T47D (cell line): ENCODE measurements around the gene CYP4F3.

Experiments used
- DNase-seq, 2 experiments: peaks; one replicate each; pipeline versions ENCODE4 v3.0.0 to v3.0.0-alpha.2; 2011 to 2012; ENCODE audit warnings: low read depth in 1 of 2, low spot score in 1 of 2
- JUND ChIP-seq: IDR thresholded peaks from 2 replicates; pipeline ENCODE4 v1.6.1; 2012; ENCODE audit warnings: low read depth
- in situ Hi-C: cut with HindIII; loops from 2 replicates; pipeline ENCODE4 v1.10.0; 2016; ENCODE audit warnings: low sequenced_read_pairs, low pct_unique_long_range_greater_than_20kb

Gene CYP4F3

GRCh38 chr19:15680478-15681322 is 40.0 kb downstream of the CYP4F3 start:
- in situ Hi-C loops = no loop called here
- TF ChIP-seq JUND = no peak
- no peak for DNase-seq

DNA sequence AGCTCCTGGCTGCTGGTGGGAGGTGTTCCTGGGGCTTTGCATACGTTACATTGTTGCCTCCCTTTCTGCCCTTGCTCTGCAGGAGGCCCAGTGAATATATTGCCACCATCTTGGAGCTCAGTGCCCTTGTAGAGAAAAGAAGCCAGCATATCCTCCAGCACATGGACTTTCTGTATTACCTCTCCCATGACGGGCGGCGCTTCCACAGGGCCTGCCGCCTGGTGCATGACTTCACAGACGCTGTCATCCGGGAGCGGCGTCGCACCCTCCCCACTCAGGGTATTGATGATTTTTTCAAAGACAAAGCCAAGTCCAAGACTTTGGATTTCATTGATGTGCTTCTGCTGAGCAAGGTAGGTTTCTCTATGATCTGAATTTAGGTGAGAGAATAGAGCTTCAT is 42.7 kb downstream of the CYP4F3 start:
- in situ Hi-C loops = no loop called here
- no peak for TF ChIP-seq JUND
- DNase-seq = no peak

GRCh38 chr19:15684828-15685227 is 44.1 kb downstream of the CYP4F3 start:
- TF ChIP-seq JUND = no peak
- DNase-seq = peak in 1 of 2 experiments; percentile 66
- in situ Hi-C loops = no loop called here

DNA sequence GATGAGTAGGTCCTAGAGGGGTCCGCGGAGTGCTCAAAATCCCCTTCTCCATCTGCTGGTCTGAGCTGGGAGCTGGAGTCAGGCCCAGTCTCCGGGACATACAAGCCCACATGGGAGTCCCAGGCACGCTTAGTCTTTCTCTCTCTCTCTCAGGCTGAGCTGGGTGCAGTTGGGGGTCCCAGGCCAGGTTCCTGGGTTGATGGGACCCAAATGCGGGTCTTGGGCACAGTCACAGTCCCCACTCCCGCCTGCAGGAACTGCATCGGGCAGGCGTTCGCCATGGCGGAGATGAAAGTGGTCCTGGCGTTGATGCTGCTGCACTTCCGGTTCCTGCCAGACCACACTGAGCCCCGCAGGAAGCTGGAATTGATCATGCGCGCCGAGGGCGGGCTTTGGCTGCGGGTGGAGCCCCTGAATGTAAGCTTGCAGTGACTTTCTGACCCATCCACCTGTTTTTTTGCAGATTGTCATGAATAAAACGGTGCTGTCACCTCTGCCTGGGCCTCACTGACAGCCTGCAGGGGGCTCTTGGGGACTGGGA is 56.0 kb downstream of the CYP4F3 start:
- DNase-seq = no peak
- no peak for TF ChIP-seq JUND

DNA sequence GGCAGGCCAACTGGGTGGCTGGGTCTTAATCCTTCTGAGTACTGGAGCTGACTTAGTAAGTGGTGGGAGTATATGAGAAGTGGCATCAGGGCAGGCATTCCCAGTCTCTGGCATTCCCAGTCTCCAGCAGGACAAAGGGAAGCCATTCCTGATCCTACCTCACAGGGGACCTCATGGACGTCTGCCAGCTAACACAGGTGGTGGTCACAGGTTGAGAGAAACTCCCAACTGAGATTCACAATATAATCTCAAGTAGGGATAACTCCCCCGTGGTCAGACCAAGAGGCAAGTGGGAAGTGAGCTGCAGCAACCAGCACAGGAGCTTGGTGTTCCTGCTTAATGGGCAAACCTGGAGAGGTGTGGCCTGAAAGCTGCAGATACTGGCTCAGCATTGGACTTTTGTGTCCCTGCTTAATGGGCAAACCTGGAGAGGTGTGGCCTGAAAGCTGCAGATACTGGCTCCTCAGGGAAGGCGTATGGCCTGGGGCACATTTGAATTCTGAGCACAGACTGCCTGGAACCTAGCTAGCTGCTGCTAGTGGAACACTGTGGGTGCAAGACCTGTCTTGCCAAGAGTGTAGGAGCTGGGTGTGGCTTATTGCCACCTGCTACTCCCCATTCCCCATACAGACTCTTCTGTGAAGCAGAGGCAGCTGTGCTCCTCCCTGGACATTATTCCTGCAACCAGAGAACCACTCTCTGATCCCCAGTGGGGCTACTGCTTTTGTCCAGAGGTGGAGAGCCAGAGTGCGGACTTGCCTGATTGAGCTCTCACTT is 61.2 kb downstream of the CYP4F3 start:
- in situ Hi-C loops = no loop called here
- no peak for DNase-seq

More for the DNA sequence above, 56.0 kb downstream of the CYP4F3 start:
- in situ Hi-C loops = no loop called here

DNA sequence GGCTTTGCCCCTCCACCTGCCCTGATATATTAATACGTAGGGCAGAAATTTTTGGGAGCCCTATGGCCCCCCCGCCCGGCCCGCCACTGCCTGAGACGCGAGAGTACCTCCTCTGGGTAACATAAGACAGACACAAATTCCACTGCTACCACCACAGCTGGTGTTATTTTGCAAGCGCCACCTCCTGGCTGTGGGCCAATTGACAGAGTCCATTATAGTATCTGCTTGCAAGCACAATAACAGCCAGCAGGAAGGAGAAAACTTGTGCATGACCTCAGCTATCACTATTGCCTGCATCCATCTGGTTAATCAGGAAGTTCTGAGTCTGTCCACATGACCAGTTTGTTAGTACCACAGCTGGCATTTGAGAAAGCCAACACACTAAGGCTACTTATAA is 61.8 kb downstream of the CYP4F3 start:
- peak in 1 of 2 experiments; percentile 51 for DNase-seq
- in situ Hi-C loops = no loop called here
- no peak for TF ChIP-seq JUND

More for the DNA sequence above, 61.2 kb downstream of the CYP4F3 start:
- TF ChIP-seq JUND = no peak
